Measurements from ENCODE around the gene PNKP.

The PNKP gene

DNA sequence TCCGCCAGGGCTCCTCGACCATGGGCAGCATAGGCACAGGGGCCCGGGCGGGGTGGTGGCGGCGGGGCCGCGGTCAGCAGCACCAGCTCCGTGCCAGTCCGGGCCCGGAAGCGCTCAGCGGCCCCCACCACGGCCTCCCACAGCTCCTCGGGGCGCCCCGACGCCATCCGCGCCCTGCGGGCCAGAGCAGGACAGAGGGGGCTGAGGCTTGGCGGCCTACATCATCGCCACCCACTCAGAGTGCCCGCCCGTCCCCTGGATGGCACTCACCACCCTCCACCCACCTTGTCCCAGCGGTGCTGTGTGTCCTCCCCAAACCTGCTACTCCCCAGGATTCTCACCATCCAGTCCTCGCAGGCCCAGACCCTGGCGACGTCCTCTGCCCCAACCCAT lies 5.7 kb upstream of the PNKP start:
- no peak for TF ChIP-seq SUZ12 (IDR thresholded peaks at IDR 0.05)
- TF ChIP-seq NFRKB (IDR thresholded peaks at IDR 0.05): no peak
- TF ChIP-seq BHLHE40 (IDR thresholded peaks at IDR 0.05; ENCODE audit: borderline replicate concordance): no peak
- TF ChIP-seq CTBP1 (IDR thresholded peaks at IDR 0.05; ENCODE audit: borderline replicate concordance): no peak
- TF ChIP-seq, protein P1, sequence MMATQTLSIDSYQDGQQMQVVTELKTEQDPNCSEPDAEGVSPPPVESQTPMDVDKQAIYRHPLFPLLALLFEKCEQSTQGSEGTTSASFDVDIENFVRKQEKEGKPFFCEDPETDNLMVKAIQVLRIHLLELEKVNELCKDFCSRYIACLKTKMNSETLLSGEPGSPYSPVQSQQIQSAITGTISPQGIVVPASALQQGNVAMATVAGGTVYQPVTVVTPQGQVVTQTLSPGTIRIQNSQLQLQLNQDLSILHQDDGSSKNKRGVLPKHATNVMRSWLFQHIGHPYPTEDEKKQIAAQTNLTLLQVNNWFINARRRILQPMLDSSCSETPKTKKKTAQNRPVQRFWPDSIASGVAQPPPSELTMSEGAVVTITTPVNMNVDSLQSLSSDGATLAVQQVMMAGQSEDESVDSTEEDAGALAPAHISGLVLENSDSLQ (IDR thresholded peaks at IDR 0.05): no peak
- no peak for TF ChIP-seq ELF4 (IDR thresholded peaks at IDR 0.05)
- TF ChIP-seq FOXK2 (IDR thresholded peaks at IDR 0.05): no peak
- TF ChIP-seq SP1 (IDR thresholded peaks at IDR 0.05): no peak
- TF ChIP-seq ARNT (IDR thresholded peaks at IDR 0.05): no peak
- TF ChIP-seq ZNF384 (IDR thresholded peaks at IDR 0.05): no peak
- TF ChIP-seq FOXM1 (IDR thresholded peaks at IDR 0.05; ENCODE audit: borderline replicate concordance): no peak
- no peak for TF ChIP-seq TARDBP (IDR thresholded peaks at IDR 0.05)
- TF ChIP-seq L3MBTL2 (conservative IDR thresholded peaks at IDR 0.05): no peak
- no peak for TF ChIP-seq HDGF (IDR thresholded peaks at IDR 0.05; ENCODE audit: borderline replicate concordance)
- POLR2A ChIA-PET: no interaction called here
- DNase-seq (ENCODE audit: extremely low spot score): no peak
- CTCF ChIA-PET: no interaction called here

GRCh38 chr19:49872245-49873128 lies 5.1 kb upstream of the PNKP start:
- no peak for DNase-seq (ENCODE audit: extremely low spot score)
- ChIA-PET CTCF (no interaction called here), POLR2A (no interaction called here)
- TF ChIP-seq ARNT (IDR thresholded peaks at IDR 0.05): no peak
- TF ChIP-seq BHLHE40 (IDR thresholded peaks at IDR 0.05; ENCODE audit: borderline replicate concordance): no peak
- no peak for TF ChIP-seq L3MBTL2 (conservative IDR thresholded peaks at IDR 0.05)
- no peak for TF ChIP-seq ELF4 (IDR thresholded peaks at IDR 0.05)
- TF ChIP-seq FOXM1 (IDR thresholded peaks at IDR 0.05; ENCODE audit: borderline replicate concordance): no peak
- no peak for TF ChIP-seq ZNF384 (IDR thresholded peaks at IDR 0.05)
- no peak for TF ChIP-seq LEF1 (IDR thresholded peaks at IDR 0.05; ENCODE audit: borderline replicate concordance)
- TF ChIP-seq NFRKB (IDR thresholded peaks at IDR 0.05): no peak
- no peak for TF ChIP-seq CTBP1 (IDR thresholded peaks at IDR 0.05; ENCODE audit: borderline replicate concordance)
- no peak for TF ChIP-seq FOXA1 (IDR thresholded peaks at IDR 0.05)
- TF ChIP-seq SUZ12 (IDR thresholded peaks at IDR 0.05): no peak
- TF ChIP-seq, protein P1 (IDR thresholded peaks at IDR 0.05): no peak
- no peak for TF ChIP-seq HDGF (IDR thresholded peaks at IDR 0.05; ENCODE audit: borderline replicate concordance)
- no peak for TF ChIP-seq TARDBP (IDR thresholded peaks at IDR 0.05)
- no peak for TF ChIP-seq FOXK2 (IDR thresholded peaks at IDR 0.05)
- TF ChIP-seq SP1 (IDR thresholded peaks at IDR 0.05): no peak

- POLR2A ChIA-PET: no interaction called here
- TF ChIP-seq ZNF384 (IDR thresholded peaks at IDR 0.05) (no peak), TARDBP (IDR thresholded peaks at IDR 0.05) (no peak), FOXK2 (IDR thresholded peaks at IDR 0.05) (no peak), ARNT (IDR thresholded peaks at IDR 0.05) (no peak), SP1 (IDR thresholded peaks at IDR 0.05) (no peak), FOXA1 (IDR thresholded peaks at IDR 0.05) (no peak), NFRKB (IDR thresholded peaks at IDR 0.05) (no peak), CTBP1 (IDR thresholded peaks at IDR 0.05; ENCODE audit: borderline replicate concordance) (no peak), ELF4 (IDR thresholded peaks at IDR 0.05) (no peak), HDGF (IDR thresholded peaks at IDR 0.05; ENCODE audit: borderline replicate concordance) (no peak), BHLHE40 (IDR thresholded peaks at IDR 0.05; ENCODE audit: borderline replicate concordance) (no peak), FOXM1 (IDR thresholded peaks at IDR 0.05; ENCODE audit: borderline replicate concordance) (no peak)
- TF ChIP-seq, protein P1 (IDR thresholded peaks at IDR 0.05): no peak
- no peak for DNase-seq (ENCODE audit: extremely low spot score)
- CTCF ChIA-PET: no interaction called here
These were observed 4.1 kb upstream of the PNKP start for GRCh38 chr19:49871349-49871985.

GRCh38 chr19:49870309-49870901 lies 3.0 kb upstream of the PNKP start:
- POLR2A ChIA-PET: no interaction called here
- TF ChIP-seq TARDBP (IDR thresholded peaks at IDR 0.05): no peak
- no peak for TF ChIP-seq CTBP1 (IDR thresholded peaks at IDR 0.05; ENCODE audit: borderline replicate concordance)
- no peak for TF ChIP-seq FOXK2 (IDR thresholded peaks at IDR 0.05)
- TF ChIP-seq LEF1 (IDR thresholded peaks at IDR 0.05; ENCODE audit: borderline replicate concordance): no peak
- TF ChIP-seq, protein P1 (IDR thresholded peaks at IDR 0.05): no peak
- no peak for TF ChIP-seq HDGF (IDR thresholded peaks at IDR 0.05; ENCODE audit: borderline replicate concordance)
- no peak for TF ChIP-seq NFRKB (IDR thresholded peaks at IDR 0.05)
- no peak for TF ChIP-seq SP1 (IDR thresholded peaks at IDR 0.05)
- no peak for TF ChIP-seq ELF4 (IDR thresholded peaks at IDR 0.05)
- TF ChIP-seq ARNT (IDR thresholded peaks at IDR 0.05): no peak
- no peak for TF ChIP-seq FOXM1 (IDR thresholded peaks at IDR 0.05; ENCODE audit: borderline replicate concordance)
- no peak for TF ChIP-seq L3MBTL2 (conservative IDR thresholded peaks at IDR 0.05)
- TF ChIP-seq SUZ12 (IDR thresholded peaks at IDR 0.05): no peak
- no peak for DNase-seq (ENCODE audit: extremely low spot score)
- CTCF ChIA-PET: no interaction called here

Measured in HEK293T (cell line).